HEK293T (cell line): ENCODE results near the gene SMNDC1.
A peak's percentile ranks its signal among the peaks of the same experiment; 100 is the strongest.

ENCODE experiments used
- CTCF ChIA-PET: fragments of 350-600 bp; formaldehyde crosslinking; extraction: SDS; loops from one replicate; lab custom pipeline; 2021; ENCODE audit warnings: antibody characterized with exemption, inconsistent platforms; lab: Yijun Ruan, JAX
- POLR2A ChIA-PET: fragments of 350-600 bp; formaldehyde crosslinking; extraction: SDS; loops from one replicate; lab custom pipeline; 2020; ENCODE audit warnings: antibody characterized with exemption, inconsistent platforms; lab: Yijun Ruan, JAX
- DNase-seq: peaks from one replicate; pipeline ENCODE4 v3.0.0; 2012; ENCODE audit warnings: mixed read lengths; ENCODE audit errors: extremely low spot score
- ARNT ChIP-seq: fragments of 450-650 bp; IDR thresholded peaks from 2 replicates; pipeline ENCODE4 v1.6.1; 2017; ENCODE audit warnings: mild to moderate bottlenecking
- BHLHE40 ChIP-seq: fragments of 450-650 bp; IDR thresholded peaks from 2 replicates; pipeline ENCODE4 v1.6.1; 2016; ENCODE audit warnings: mild to moderate bottlenecking, moderate library complexity, borderline replicate concordance
- CTBP1 ChIP-seq: fragments of 450-650 bp; IDR thresholded peaks from 2 replicates; pipeline ENCODE4 v1.6.1; 2016; ENCODE audit warnings: borderline replicate concordance
- ELF4 ChIP-seq: fragments of 450-650 bp; IDR thresholded peaks from 2 replicates; pipeline ENCODE4 v1.6.1; 2017; ENCODE audit warnings: antibody characterized with exemption
- FOXA1 ChIP-seq: fragments of 450-650 bp; IDR thresholded peaks from 2 replicates; pipeline ENCODE4 v1.6.1; 2016; ENCODE audit warnings: mild to moderate bottlenecking
- FOXK2 ChIP-seq: fragments of 450-650 bp; IDR thresholded peaks from 2 replicates; pipeline ENCODE4 v1.6.1; 2016; ENCODE audit warnings: mild to moderate bottlenecking
- FOXM1 ChIP-seq: fragments of 450-650 bp; IDR thresholded peaks from 2 replicates; pipeline ENCODE4 v1.6.1; 2017; ENCODE audit warnings: mild to moderate bottlenecking, borderline replicate concordance
- HDGF ChIP-seq: fragments of 450-650 bp; IDR thresholded peaks from 2 replicates; pipeline ENCODE4 v1.6.1; 2017; ENCODE audit warnings: antibody characterized with exemption, borderline replicate concordance
- L3MBTL2 ChIP-seq: fragments of 450-650 bp; conservative IDR thresholded peaks from 2 replicates; pipeline ENCODE4 v1.6.1; 2016; ENCODE audit warnings: mild to moderate bottlenecking
- LEF1 ChIP-seq: fragments of 450-650 bp; IDR thresholded peaks from 2 replicates; pipeline ENCODE4 v1.6.1; 2017; ENCODE audit warnings: mild to moderate bottlenecking, borderline replicate concordance
- NFRKB ChIP-seq: fragments of 450-650 bp; IDR thresholded peaks from 2 replicates; pipeline ENCODE4 v1.6.1; 2016; ENCODE audit warnings: mild to moderate bottlenecking, moderate library complexity
- PKNOX1 ChIP-seq: fragments of 450-650 bp; IDR thresholded peaks from 2 replicates; pipeline ENCODE4 v1.6.1; 2016
- SP1 ChIP-seq: fragments of 450-650 bp; IDR thresholded peaks from 2 replicates; pipeline ENCODE4 v1.6.1; 2017
- SUZ12 ChIP-seq: fragments of 450-650 bp; IDR thresholded peaks from 2 replicates; pipeline ENCODE4 v1.6.1; 2016; ENCODE audit warnings: mild to moderate bottlenecking
- TARDBP ChIP-seq: fragments of 450-650 bp; IDR thresholded peaks from 2 replicates; pipeline ENCODE4 v1.6.1; 2016
- ZNF384 ChIP-seq: fragments of 450-650 bp; IDR thresholded peaks from 2 replicates; pipeline ENCODE4 v1.6.1; 2016

The SMNDC1 gene

GRCh38 chr10:110284262-110284661, 20.5 kb downstream of the SMNDC1 start:
- TF ChIP-seq FOXM1: no peak
- no peak for DNase-seq
- ChIA-PET POLR2A (no interaction called here), CTCF (no interaction called here)

GRCh38 chr10:110279407-110279986, 25.2 kb downstream of the SMNDC1 start:
- DNase-seq: peak; percentile 64
- TF ChIP-seq HDGF (0 out of 2 replicates have a peak, but pooled peaks have one; percentile 33), NFRKB (no peak), ARNT (no peak), SP1 (no peak)
- ChIA-PET CTCF (interaction anchor here (0.6 to 2.1 kb wide), 9 partner anchors 11 to 419 kb away, joined by 3 to 7 read pairs (median 4); partner anchors contain the start of gene SMNDC1), POLR2A (no interaction called here)

- TF ChIP-seq SUZ12: no peak
- TF ChIP-seq FOXK2: no peak
- TF ChIP-seq CTBP1: no peak
- no peak for TF ChIP-seq ZNF384
- no peak for TF ChIP-seq FOXA1
- TF ChIP-seq HDGF: no peak
- TF ChIP-seq FOXM1: no peak
- TF ChIP-seq SP1: no peak
- ChIA-PET POLR2A (no interaction called here), CTCF (interaction anchor here (0.6 to 1.8 kb wide), 11 partner anchors 10 to 418 kb away, joined by 3 to 7 read pairs (median 4); partner anchors contain the start of gene SMNDC1)
- DNase-seq: no peak
These were observed 25.9 kb downstream of the SMNDC1 start for GRCh38 chr10:110278562-110279406.

GRCh38 chr10:110277591-110277990, 27.1 kb downstream of the SMNDC1 start:
- no peak for DNase-seq
- no peak for TF ChIP-seq HDGF
- TF ChIP-seq FOXK2: no peak
- TF ChIP-seq TARDBP: no peak
- TF ChIP-seq SP1: no peak
- no peak for TF ChIP-seq FOXA1
- no peak for TF ChIP-seq ZNF384
- TF ChIP-seq SUZ12: no peak
- TF ChIP-seq BHLHE40: no peak
- CTCF ChIA-PET: no interaction called here
- POLR2A ChIA-PET: no interaction called here

- POLR2A ChIA-PET: no interaction called here
- CTCF ChIA-PET: interaction anchor here (0.6 kb wide), 2 partner anchors 19 to 135 kb away, joined by 3 to 4 read pairs; no protein-coding TSS in a partner anchor
- no peak for TF ChIP-seq SP1
- TF ChIP-seq CTBP1: no peak
- TF ChIP-seq FOXA1: no peak
- no peak for TF ChIP-seq L3MBTL2
- TF ChIP-seq HDGF: no peak
- no peak for TF ChIP-seq LEF1
- TF ChIP-seq BHLHE40: no peak
- no peak for TF ChIP-seq NFRKB
- DNase-seq: no peak
These were observed 28.1 kb downstream of the SMNDC1 start for GRCh38 chr10:110276603-110277002.

- CTCF ChIA-PET: no interaction called here
- DNase-seq: no peak
- no peak for TF ChIP-seq SUZ12
- no peak for TF ChIP-seq L3MBTL2
- no peak for TF ChIP-seq TARDBP
- TF ChIP-seq BHLHE40: no peak
- TF ChIP-seq FOXK2: no peak
- TF ChIP-seq CTBP1: no peak
- TF ChIP-seq HDGF: no peak
- TF ChIP-seq NFRKB: no peak
- POLR2A ChIA-PET: no interaction called here
These were observed 29.5 kb downstream of the SMNDC1 start for GRCh38 chr10:110275128-110275729.

- no peak for DNase-seq
- POLR2A ChIA-PET: no interaction called here
- TF ChIP-seq SP1 (no peak), FOXK2 (no peak), FOXM1 (no peak), ELF4 (no peak), PKNOX1 (no peak), CTBP1 (no peak), ARNT (no peak), FOXA1 (no peak), NFRKB (no peak)
- CTCF ChIA-PET: no interaction called here
These were observed 30.1 kb downstream of the SMNDC1 start for GRCh38 chr10:110274647-110275046.
